ENCODE data around the gene STIMATE. TPM values are rescaled to one million over a fixed set of nuclear protein-coding genes. Genes with fewer than 3 reads are reported as not detected.
A peak's percentile ranks its signal among the peaks of the same experiment; 100 is the strongest.

Gene STIMATE
- polyA plus RNA-seq, 3 donors, result 8.9 to 49.9 (median 11.7) TPM

DNA sequence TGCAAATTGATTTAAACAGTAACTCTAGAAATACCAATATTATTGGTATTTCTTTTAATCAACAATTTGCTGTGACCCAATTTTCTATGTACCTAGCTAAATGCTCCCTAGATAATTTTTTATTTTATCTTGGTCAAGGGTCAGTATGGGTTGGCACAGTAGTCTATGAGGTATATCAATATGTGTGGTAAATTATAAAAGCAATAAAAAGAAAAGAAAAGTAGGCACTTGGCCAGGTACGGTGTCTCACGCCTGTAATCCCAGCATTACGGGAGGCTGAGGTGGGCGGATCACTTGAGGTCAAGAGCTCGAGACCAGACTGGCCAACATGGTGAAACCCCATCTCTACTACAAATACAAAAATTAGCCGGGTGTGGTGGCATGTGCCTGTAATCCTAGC lies 34.0 kb upstream of the STIMATE start:
- Histone ChIP-seq H3K4me3 (replicated peaks in 1 of 3; ENCODE audit: low read depth in 2 of 3, low read length in 3 of 3) (no peak overlapping the region), H3K9me3 (replicated peaks in 1 of 2; ENCODE audit: control insufficient read depth in 1 of 2, insufficient read depth in 1 of 2, low read length in 2 of 2) (no peaks in the 10 kb centered on the region), H2AFZ (ENCODE audit: insufficient read depth, low read depth, low read length, poor library complexity, severe bottlenecking) (no peak overlapping the region), H4K20me1 (ENCODE audit: insufficient read depth, low read length) (no peaks in the 10 kb centered on the region), H3K27ac (ENCODE audit: low read depth in 1 of 2, low read length in 2 of 2) (peak overlapping the region in 1 of 2 donors; percentile 30), H3K27me3 (ENCODE audit: control insufficient read depth in 2 of 2, insufficient read depth in 2 of 2, low read length in 2 of 2) (no peaks in the 10 kb centered on the region), H3K4me1 (ENCODE audit: control insufficient read depth in 1 of 2, insufficient read depth in 2 of 2, low read length in 2 of 2) (peaks cover 11 to 15% of the 10 kb centered on the region in 2 donors), H3K36me3 (replicated peaks in 1 of 2; ENCODE audit: control insufficient read depth in 1 of 2, insufficient read depth in 2 of 2, low read length in 2 of 2) (peaks cover 0 to 2% of the 10 kb centered on the region in 2 donors), H3K4me2 (replicated peaks; ENCODE audit: extremely low read depth, low read length, poor library complexity, severe bottlenecking) (no peak overlapping the region), H3K9ac (ENCODE audit: insufficient read depth, low read length, poor library complexity, severe bottlenecking) (no peak overlapping the region), H3K79me2 (ENCODE audit: insufficient read depth, low read length) (no peaks in the 10 kb centered on the region)
- peaks cover 22% of the 10 kb centered on the region for H3K4me1 Mint-ChIP-seq
- DNase-seq, result no peak
- TF ChIP-seq, protein P1, sequence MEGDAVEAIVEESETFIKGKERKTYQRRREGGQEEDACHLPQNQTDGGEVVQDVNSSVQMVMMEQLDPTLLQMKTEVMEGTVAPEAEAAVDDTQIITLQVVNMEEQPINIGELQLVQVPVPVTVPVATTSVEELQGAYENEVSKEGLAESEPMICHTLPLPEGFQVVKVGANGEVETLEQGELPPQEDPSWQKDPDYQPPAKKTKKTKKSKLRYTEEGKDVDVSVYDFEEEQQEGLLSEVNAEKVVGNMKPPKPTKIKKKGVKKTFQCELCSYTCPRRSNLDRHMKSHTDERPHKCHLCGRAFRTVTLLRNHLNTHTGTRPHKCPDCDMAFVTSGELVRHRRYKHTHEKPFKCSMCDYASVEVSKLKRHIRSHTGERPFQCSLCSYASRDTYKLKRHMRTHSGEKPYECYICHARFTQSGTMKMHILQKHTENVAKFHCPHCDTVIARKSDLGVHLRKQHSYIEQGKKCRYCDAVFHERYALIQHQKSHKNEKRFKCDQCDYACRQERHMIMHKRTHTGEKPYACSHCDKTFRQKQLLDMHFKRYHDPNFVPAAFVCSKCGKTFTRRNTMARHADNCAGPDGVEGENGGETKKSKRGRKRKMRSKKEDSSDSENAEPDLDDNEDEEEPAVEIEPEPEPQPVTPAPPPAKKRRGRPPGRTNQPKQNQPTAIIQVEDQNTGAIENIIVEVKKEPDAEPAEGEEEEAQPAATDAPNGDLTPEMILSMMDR (IDR thresholded peaks at IDR 0.05), result no peak
- H3K27ac Mint-ChIP-seq, result peak overlapping the region in 3 of 7 donors; percentile 10 to 57 (median 25)
- no peaks in the 10 kb centered on the region for H3K27me3 Mint-ChIP-seq (ENCODE audit: low read depth in 3 of 3)
- intact Hi-C loops (cut with micrococcal nuclease), result loop anchor here (5.0 to 10.0 kb wide), 3 partner anchors 74 to 143 kb away; no protein-coding TSS in a partner anchor
- 100% methylated on average over 1 of the region's 6 CpGs for WGBS (ENCODE audit: insufficient coverage)
- no peaks in the 10 kb centered on the region for H3K9me3 Mint-ChIP-seq
- H3K4me3 Mint-ChIP-seq, result no peak overlapping the region
- peaks cover 3 to 7% of the 10 kb centered on the region in 2 donors for H3K36me3 Mint-ChIP-seq

DNA sequence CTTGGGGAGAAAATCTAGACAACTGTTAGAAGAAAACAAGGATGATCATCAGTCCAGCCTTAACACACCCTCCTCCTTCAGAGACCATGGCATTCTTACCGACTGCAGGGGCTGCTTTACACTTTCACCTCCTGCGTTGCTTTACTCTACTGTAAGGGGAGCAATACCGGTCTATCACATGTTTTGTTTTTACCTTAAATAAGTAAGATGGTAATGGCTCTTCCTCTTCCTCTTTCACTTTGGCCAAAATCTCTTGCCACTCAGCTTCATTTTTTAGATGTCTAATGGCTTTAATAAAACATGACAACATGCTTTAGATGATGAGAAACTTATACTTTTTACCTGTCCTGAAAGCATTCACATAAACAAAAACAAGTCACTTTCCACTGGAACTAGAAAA lies 33.4 kb upstream of the STIMATE start:
- Mint-ChIP-seq H3K27me3 (ENCODE audit: low read depth in 3 of 3) (no peaks in the 10 kb centered on the region), H3K4me3 (no peak overlapping the region), H3K9me3 (no peaks in the 10 kb centered on the region), H3K27ac (no peak overlapping the region), H3K36me3 (peaks cover 3 to 7% of the 10 kb centered on the region in 2 donors), H3K4me1 (peaks cover 25% of the 10 kb centered on the region)
- Histone ChIP-seq H4K20me1 (ENCODE audit: insufficient read depth, low read length) (no peaks in the 10 kb centered on the region), H3K27ac (ENCODE audit: low read depth in 1 of 2, low read length in 2 of 2) (peak overlapping the region in 1 of 2 donors; percentile 30), H3K9me3 (replicated peaks in 1 of 2; ENCODE audit: control insufficient read depth in 1 of 2, insufficient read depth in 1 of 2, low read length in 2 of 2) (no peaks in the 10 kb centered on the region), H3K4me1 (ENCODE audit: control insufficient read depth in 1 of 2, insufficient read depth in 2 of 2, low read length in 2 of 2) (peaks cover 16 to 18% of the 10 kb centered on the region in 2 donors), H3K4me3 (replicated peaks in 1 of 3; ENCODE audit: low read depth in 2 of 3, low read length in 3 of 3) (no peak overlapping the region), H2AFZ (ENCODE audit: insufficient read depth, low read depth, low read length, poor library complexity, severe bottlenecking) (peak overlapping the region; percentile 68), H3K27me3 (ENCODE audit: control insufficient read depth in 2 of 2, insufficient read depth in 2 of 2, low read length in 2 of 2) (no peaks in the 10 kb centered on the region), H3K4me2 (replicated peaks; ENCODE audit: extremely low read depth, low read length, poor library complexity, severe bottlenecking) (no peak overlapping the region), H3K36me3 (replicated peaks in 1 of 2; ENCODE audit: control insufficient read depth in 1 of 2, insufficient read depth in 2 of 2, low read length in 2 of 2) (peaks cover 0 to 2% of the 10 kb centered on the region in 2 donors), H3K9ac (ENCODE audit: insufficient read depth, low read length, poor library complexity, severe bottlenecking) (no peak overlapping the region), H3K79me2 (ENCODE audit: insufficient read depth, low read length) (no peaks in the 10 kb centered on the region)
- no CpG with 5 or more reads among the region's 3 CpGs for WGBS (ENCODE audit: insufficient coverage)
- no peak for DNase-seq
- TF ChIP-seq, protein P1 (IDR thresholded peaks at IDR 0.05), result no peak
- intact Hi-C loops (cut with micrococcal nuclease), result loop anchor here (5.0 to 10.0 kb wide), 3 partner anchors 73 to 144 kb away; no protein-coding TSS in a partner anchor
